Neutrophil (primary cell): ENCODE results near the gene ATP9A.
"Not testable (repeated sequence)": the region's sequence is repeated elsewhere in the genome, so short reads cannot be mapped to it uniquely, and the experiment has no call there.

Source experiments
- H3K27ac ChIP-seq: fragments of 200-600 bp; sonication (generic); 2 replicates; pipeline ENCODE4 v1.5.1; 2016; ENCODE audit warnings: mild to moderate bottlenecking, moderate library complexity
- H3K27me3 ChIP-seq: fragments of 200-600 bp; sonication (generic); 2 replicates; pipeline ENCODE4 v1.6.0; 2016; ENCODE audit warnings: mild to moderate bottlenecking
- H3K36me3 ChIP-seq: fragments of 200-600 bp; sonication (generic); 2 replicates; pipeline ENCODE4 v1.5.1; 2017
- H3K4me1 ChIP-seq, 2 experiments: fragments of 200-600 bp in 1 of 2; sonication (generic) in 1 of 2; 1 replicate in 1 of 2; 2 replicates in 1 of 2; pipeline versions ENCODE4 v1.5.1 to v1.6.1; 2013 to 2016; ENCODE audit warnings: low read depth in 1 of 2, low read length in 1 of 2, mild to moderate bottlenecking in 1 of 2, moderate library complexity in 1 of 2; ENCODE audit not compliant: control insufficient read depth in 1 of 2, insufficient read depth in 1 of 2
- H3K4me3 ChIP-seq, 2 experiments: fragments of 200-600 bp in 1 of 2; sonication (generic) in 1 of 2; 1 replicate in 1 of 2; 2 replicates in 1 of 2; pipeline ENCODE4 v1.5.1; 2013 to 2016; ENCODE audit warnings: low read depth in 1 of 2, low read length in 1 of 2, mild to moderate bottlenecking in 1 of 2, moderate library complexity in 1 of 2
- H3K9me3 ChIP-seq: fragments of 200-600 bp; sonication (generic); 2 replicates; pipeline ENCODE4 v1.5.1; 2016
- CTCF ChIP-seq: fragments of 200-600 bp; sonication (generic); IDR thresholded peaks from 2 replicates; pipeline ENCODE4 v1.5.1; 2016; ENCODE audit warnings: antibody characterized with exemption

Gene ATP9A

GRCh38 chr20:51687108-51687507, 81.1 kb downstream of the ATP9A start:
- H3K4me1 ChIP-seq: no peaks in the 10 kb centered on the region
- peaks cover 6% of the 10 kb centered on the region for H3K36me3 ChIP-seq
- no peaks in the 10 kb centered on the region for H3K9me3 ChIP-seq
- no peak for TF ChIP-seq CTCF
- no peaks in the 10 kb centered on the region for H3K27me3 ChIP-seq
- H3K4me3 ChIP-seq: no peak overlapping the region
- no peak overlapping the region for H3K27ac ChIP-seq

GRCh38 chr20:51685494-51685893, 82.7 kb downstream of the ATP9A start:
- H3K4me3 ChIP-seq, H3K36me3 ChIP-seq, H3K27me3 ChIP-seq, H3K4me1 ChIP-seq, H3K9me3 ChIP-seq, H3K27ac ChIP-seq: not testable (repeated sequence)

GRCh38 chr20:51680067-51680749, 88.0 kb downstream of the ATP9A start:
- no peaks in the 10 kb centered on the region for H3K9me3 ChIP-seq
- no peak overlapping the region for H3K4me3 ChIP-seq
- no peaks in the 10 kb centered on the region for H3K36me3 ChIP-seq
- no peak overlapping the region for H3K27ac ChIP-seq
- H3K27me3 ChIP-seq: no peaks in the 10 kb centered on the region
- TF ChIP-seq CTCF: no peak
- no peaks in the 10 kb centered on the region for H3K4me1 ChIP-seq

- Histone ChIP-seq H3K27ac (no peak overlapping the region), H3K27me3 (no peaks in the 10 kb centered on the region), H3K4me3 (no peak overlapping the region), H3K4me1 (no peaks in the 10 kb centered on the region), H3K9me3 (no peaks in the 10 kb centered on the region), H3K36me3 (no peaks in the 10 kb centered on the region)
- TF ChIP-seq CTCF: no peak
Observed at GRCh38 chr20:51679254-51679921, 88.8 kb downstream of the ATP9A start.

- Histone ChIP-seq H3K36me3 (peaks cover 6% of the 10 kb centered on the region), H3K27ac (no peak overlapping the region), H3K4me3 (no peak overlapping the region), H3K9me3 (no peaks in the 10 kb centered on the region), H3K4me1 (no peaks in the 10 kb centered on the region), H3K27me3 (no peaks in the 10 kb centered on the region)
- no peak for TF ChIP-seq CTCF
Observed at GRCh38 chr20:51678026-51678697, 90.0 kb downstream of the ATP9A start.

GRCh38 chr20:51668947-51669346, 99.2 kb downstream of the ATP9A start:
- Histone ChIP-seq H3K4me1 (no peaks in the 10 kb centered on the region), H3K27me3 (no peaks in the 10 kb centered on the region), H3K4me3 (no peak overlapping the region), H3K27ac (no peak overlapping the region), H3K36me3 (peaks cover 14% of the 10 kb centered on the region), H3K9me3 (no peaks in the 10 kb centered on the region)
- no peak for TF ChIP-seq CTCF
